H9 (cell line): ENCODE data around the gene CFAP69. TPM values are rescaled to one million over a fixed set of nuclear protein-coding genes. Genes with fewer than 3 reads are reported as not detected.
A peak's percentile ranks its signal among the peaks of the same experiment; 100 is the strongest.

Experiments
- DNase-seq: peaks from one replicate; pipeline ENCODE4 v3.0.0-alpha.2; 2017
- H2AFZ ChIP-seq: one replicate; pipeline ENCODE4 v1.6.1; 2013; ENCODE audit warnings: mild to moderate bottlenecking, low read length, control low read depth, moderate library complexity
- H2AK5ac ChIP-seq: 2 replicates; pipeline ENCODE4 v1.6.1; 2013; ENCODE audit warnings: low read length, control low read depth, mixed read lengths; ENCODE audit not compliant: insufficient read length
- H2BK120ac ChIP-seq: one replicate; pipeline ENCODE4 v1.6.1; 2013; ENCODE audit warnings: low read depth, mild to moderate bottlenecking, low read length, control low read depth, inconsistent platforms; ENCODE audit not compliant: poor library complexity, severe bottlenecking
- H2BK12ac ChIP-seq: 2 replicates; pipeline ENCODE4 v1.6.1; 2013; ENCODE audit warnings: low read length, control low read depth, mixed read lengths, low read depth; ENCODE audit not compliant: insufficient read length
- H2BK15ac ChIP-seq: 2 replicates; pipeline ENCODE4 v1.6.1; 2013; ENCODE audit warnings: low read depth, low read length, control low read depth
- H2BK20ac ChIP-seq: one replicate; pipeline ENCODE4 v1.6.1; 2013; ENCODE audit warnings: low read depth, mild to moderate bottlenecking, low read length, control low read depth, inconsistent platforms; ENCODE audit not compliant: poor library complexity, severe bottlenecking
- H2BK5ac ChIP-seq: 2 replicates; pipeline ENCODE4 v1.6.1; 2013; ENCODE audit warnings: low read length, control low read depth, mixed read lengths; ENCODE audit not compliant: insufficient read length
- H3K14ac ChIP-seq: 2 replicates; pipeline ENCODE4 v1.6.1; 2013; ENCODE audit warnings: low read length, control low read depth; ENCODE audit not compliant: insufficient read depth
- H3K18ac ChIP-seq: 2 replicates; pipeline ENCODE4 v1.6.1; 2013; ENCODE audit warnings: low read depth, mild to moderate bottlenecking, mixed read lengths, low read length, control low read depth; ENCODE audit not compliant: insufficient read length
- H3K23ac ChIP-seq: 2 replicates; pipeline ENCODE4 v1.6.1; 2013; ENCODE audit warnings: low read length, control low read depth, mixed read lengths, low read depth; ENCODE audit not compliant: insufficient read length
- H3K23me2 ChIP-seq: 2 replicates; pipeline ENCODE4 v1.6.1; 2013; ENCODE audit warnings: low read depth, mild to moderate bottlenecking, mixed read lengths, low read length, control low read depth; ENCODE audit not compliant: insufficient read length, poor library complexity, severe bottlenecking
- H3K27ac ChIP-seq: 2 replicates; pipeline ENCODE4 v1.5.1; 2013; ENCODE audit warnings: low read length, control low read depth, mixed read lengths, low read depth; ENCODE audit not compliant: insufficient read length
- H3K27me3 ChIP-seq: 2 replicates; pipeline ENCODE4 v1.6.1; 2013; ENCODE audit warnings: low read length, control low read depth, inconsistent platforms; ENCODE audit not compliant: insufficient read depth
- H3K4ac ChIP-seq: 2 replicates; pipeline ENCODE4 v1.6.1; 2013; ENCODE audit warnings: low read depth, mild to moderate bottlenecking, control low read depth, inconsistent platforms, low read length, moderate library complexity
- H3K4me1 ChIP-seq: 2 replicates; pipeline ENCODE4 v1.6.1; 2013; ENCODE audit warnings: low read length, control low read depth, inconsistent platforms; ENCODE audit not compliant: insufficient read depth
- H3K4me2 ChIP-seq: 2 replicates; pipeline ENCODE4 v1.6.1; 2013; ENCODE audit warnings: low read length, control low read depth, mixed read lengths; ENCODE audit not compliant: insufficient read length, insufficient read depth
- H3K56ac ChIP-seq: 2 replicates; pipeline ENCODE4 v1.6.1; 2013; ENCODE audit warnings: low read depth, mild to moderate bottlenecking, mixed read lengths, low read length, control low read depth; ENCODE audit not compliant: insufficient read length
- H3K79me1 ChIP-seq: 2 replicates; pipeline ENCODE4 v1.6.1; 2013; ENCODE audit warnings: low read depth, mild to moderate bottlenecking, moderate library complexity, low read length, control low read depth, inconsistent platforms; ENCODE audit not compliant: insufficient read depth, poor library complexity, severe bottlenecking
- H3K79me2 ChIP-seq: 2 replicates; pipeline ENCODE4 v1.6.1; 2013; ENCODE audit warnings: low read length, control low read depth, inconsistent platforms; ENCODE audit not compliant: insufficient read depth
- H3K9ac ChIP-seq: 2 replicates; pipeline ENCODE4 v1.6.1; 2013; ENCODE audit warnings: low read length, control low read depth, mixed read lengths; ENCODE audit not compliant: insufficient read length; ENCODE audit errors: extremely low read depth
- H3K9me3 ChIP-seq: one replicate; pipeline ENCODE4 v1.6.1; 2013; ENCODE audit warnings: low read depth, low read length, inconsistent platforms; ENCODE audit not compliant: control insufficient read depth
- H3T11ph ChIP-seq: one replicate; pipeline ENCODE4 v1.6.1; 2013; ENCODE audit warnings: mild to moderate bottlenecking, low read length, control low read depth, inconsistent platforms
- H4K20me1 ChIP-seq: one replicate; pipeline ENCODE4 v1.6.1; 2013; ENCODE audit not compliant: control insufficient read depth, insufficient read length, insufficient read depth
- H4K5ac ChIP-seq: 2 replicates; pipeline ENCODE4 v1.6.1; 2013; ENCODE audit warnings: low read depth, mild to moderate bottlenecking, mixed read lengths, low read length, control low read depth; ENCODE audit not compliant: insufficient read length
- H4K8ac ChIP-seq: replicated peaks from 2 replicates; pipeline ENCODE4 v1.6.1; 2013; ENCODE audit warnings: low read length, control low read depth, mixed read lengths, low read depth; ENCODE audit not compliant: insufficient read length
- H4K91ac ChIP-seq: 2 replicates; pipeline ENCODE4 v1.6.1; 2013; ENCODE audit warnings: low read depth, mild to moderate bottlenecking, moderate library complexity, mixed read lengths, low read length, control low read depth; ENCODE audit not compliant: insufficient read length
- H3K27ac Mint-ChIP-seq, 3 experiments: 2 replicates in 2 of 3; 3 replicates in 1 of 3; pipeline ENCODE4 v1.8.0; 2020 to 2021; ENCODE audit warnings: mixed read lengths in 3 of 3, mild to moderate bottlenecking in 1 of 3, moderate library complexity in 1 of 3
- H3K27me3 Mint-ChIP-seq: 2 replicates; pipeline ENCODE4 v1.8.0; 2021; ENCODE audit warnings: low read depth, mild to moderate bottlenecking, moderate library complexity, mixed read lengths
- H3K36me3 Mint-ChIP-seq, 3 experiments: 2 replicates in 2 of 3; 3 replicates in 1 of 3; pipeline ENCODE4 v1.8.0; 2020 to 2021; ENCODE audit warnings: low read depth in 3 of 3, mixed read lengths in 3 of 3; ENCODE audit not compliant: insufficient read depth in 1 of 3
- H3K4me1 Mint-ChIP-seq, 2 experiments: 2 replicates each; pipeline ENCODE4 v1.8.0; 2020; ENCODE audit warnings: mixed read lengths in 2 of 2
- H3K4me3 Mint-ChIP-seq, 2 experiments: 2 replicates in 1 of 2; 3 replicates in 1 of 2; pipeline ENCODE4 v1.8.0; 2020 to 2021; ENCODE audit warnings: mild to moderate bottlenecking in 2 of 2, mixed read lengths in 2 of 2, moderate library complexity in 1 of 2
- H3K9me3 Mint-ChIP-seq, 2 experiments: 2 replicates in 1 of 2; 3 replicates in 1 of 2; pipeline ENCODE4 v1.8.0; 2020; ENCODE audit warnings: mild to moderate bottlenecking in 2 of 2, mixed read lengths in 2 of 2, moderate library complexity in 1 of 2
- CTCF ChIP-seq: fragments of 200-600 bp; sonication (generic); conservative IDR thresholded peaks from 3 replicates; pipeline ENCODE4 v1.8.0; 2021; ENCODE audit warnings: antibody characterized with exemption, mild to moderate bottlenecking
- whole genome bisulfite sequencing: extraction: QIAGEN DNeasy Blood & Tissue Kit; methylation state at CpG from one replicate; pipeline ENCODE4 v1.1.7; 2013; ENCODE audit warnings: missing lambda C conversion rate, low lambda C conversion rate, mixed read lengths; ENCODE audit not compliant: insufficient read length; ENCODE audit errors: extremely low coverage; 5-methylcytosine and 5-hydroxymethylcytosine counted together
- total RNA-seq: library from RNA; stranded (reverse); gene quantifications from 2 replicates; pipeline ENCODE4 v1.2.1, GENCODE V29; 2021

Gene CFAP69
- total RNA-seq, 1 experiment from 2014 or later: 2.9 TPM

GRCh38 chr7:90211391-90212148, 33.4 kb upstream of the CFAP69 start, which contains the start of gene STEAP2:
Gene STEAP2 (plus strand): TSS chr7:90211740. CDS start chr7:90225083, 13,343 bp downstream.
- no CpG with 5 or more reads among the region's 73 CpGs for WGBS
- Histone ChIP-seq H3K14ac (peak within 1 kb of the TSS; percentile 78), H2BK20ac (no peak within 1 kb of the TSS), H3K4me1 (peaks cover 10% of the 10 kb centered on the region), H2BK120ac (peak within 1 kb of the TSS; percentile 10), H3K23me2 (peaks cover 13% of the 10 kb centered on the region), H4K8ac (no peak within 1 kb of the TSS), H2AK5ac (peak within 1 kb of the TSS; percentile 37), H3K4ac (no peak within 1 kb of the TSS), H3K79me1 (no peaks in the 10 kb centered on the region), H3K9ac (peak within 1 kb of the TSS; percentile 65), H4K5ac (no peak within 1 kb of the TSS), H3K56ac (no peak within 1 kb of the TSS), H2BK15ac (no peak within 1 kb of the TSS), H3K9me3 (no peaks in the 10 kb centered on the region), H3K79me2 (peaks cover 4% of the 10 kb centered on the region; the same call in 1 of the 2 replicates), H3K27me3 (no peaks in the 10 kb centered on the region), H3K18ac (peak within 1 kb of the TSS; percentile 90), H3K27ac (no peak within 1 kb of the TSS), H2BK12ac (no peak within 1 kb of the TSS), H3T11ph (no peak within 1 kb of the TSS), H3K4me2 (peak within 1 kb of the TSS; percentile 92), H4K91ac (no peak within 1 kb of the TSS), H3K23ac (no peak within 1 kb of the TSS), H2BK5ac (no peak within 1 kb of the TSS), H4K20me1 (no peaks in the 10 kb centered on the region), H2AFZ (peak within 1 kb of the TSS; percentile 14)
- peak; percentile 73 for TF ChIP-seq CTCF
- Mint-ChIP-seq H3K4me3 (no peak within 1 kb of the TSS), H3K4me1 (peaks cover 14 to 25% of the 10 kb centered on the region in 2 experiments), H3K9me3 (no peaks in the 10 kb centered on the region), H3K36me3 (peaks cover 0 to 5% (median 3%) of the 10 kb centered on the region in 3 experiments; a peak in 3 of 7 replicates), H3K27me3 (peaks cover 7% of the 10 kb centered on the region; the same call in 1 of the 2 replicates), H3K27ac (peak within 1 kb of the TSS; percentile 26 to 94 (median 51))
- peak; percentile 92 for DNase-seq
